Small intestine (tissue), 7 donors: ENCODE measurements around the gene USH2A. TPM values are rescaled to one million over a fixed set of nuclear protein-coding genes. Genes with fewer than 3 reads are reported as not detected.
A peak's percentile ranks its signal among the peaks of the same experiment; 100 is the strongest.

ENCODE experiments used
- DNase-seq, 2 donors: peaks; one replicate each; pipeline versions ENCODE4 v3.0.0 to v3.0.0-alpha.2; 2013
- FAIRE-seq: peaks from 2 replicates; lab custom pipeline; 2012; peaks lifted over from hg19 to GRCh38; lab: Jason Lieb, UNC
- H3K27ac ChIP-seq, 3 donors: one replicate each; pipeline ENCODE4 v1.5.1; 2013; ENCODE audit warnings: low read length in 2 of 3, mild to moderate bottlenecking in 2 of 3, control low read depth in 1 of 3, inconsistent platforms in 1 of 3, low read depth in 1 of 3, moderate library complexity in 1 of 3
- H3K27me3 ChIP-seq, 3 donors: one replicate each; pipeline ENCODE4 v1.6.1; 2013; ENCODE audit warnings: low read length in 3 of 3, inconsistent platforms in 1 of 3; ENCODE audit not compliant: control insufficient read depth in 3 of 3, insufficient read depth in 3 of 3
- H3K36me3 ChIP-seq, 3 donors: one replicate each; pipeline ENCODE4 v1.6.1; 2013; ENCODE audit warnings: low read length in 3 of 3, inconsistent platforms in 1 of 3, low read depth in 1 of 3, mild to moderate bottlenecking in 1 of 3, moderate library complexity in 1 of 3; ENCODE audit not compliant: control insufficient read depth in 3 of 3, insufficient read depth in 2 of 3
- H3K4me1 ChIP-seq, 3 donors: one replicate each; pipeline ENCODE4 v1.6.1; 2013; ENCODE audit warnings: low read length in 2 of 3, inconsistent platforms in 1 of 3, low read depth in 1 of 3, mild to moderate bottlenecking in 1 of 3, moderate library complexity in 1 of 3; ENCODE audit not compliant: control insufficient read depth in 3 of 3, insufficient read depth in 2 of 3
- H3K4me3 ChIP-seq, 3 donors: one replicate each; pipeline ENCODE4 v1.5.1; 2013; ENCODE audit warnings: low read length in 3 of 3, control low read depth in 1 of 3, inconsistent platforms in 1 of 3, low read depth in 1 of 3, mild to moderate bottlenecking in 1 of 3, moderate library complexity in 1 of 3
- H3K9me3 ChIP-seq, 2 donors: one replicate each; pipeline ENCODE4 v1.6.1; 2013; ENCODE audit warnings: low read depth in 1 of 2, low read length in 1 of 2; ENCODE audit not compliant: control insufficient read depth in 2 of 2, insufficient read depth in 1 of 2
- WGBS, 3 donors: extraction: QIAGEN DNeasy Blood & Tissue Kit; methylation state at CpG; one replicate each; pipeline ENCODE4 v1.1.7; 2013; 5-methylcytosine and 5-hydroxymethylcytosine counted together
- polyA plus RNA-seq, 4 donors: library from polyadenylated mRNA; stranded (reverse) in 3 of 4; unstranded in 1 of 4; fragments of 200-250 nt in 3 of 4; fragments of 120-200 nt in 1 of 4; gene quantifications; one replicate each; pipeline versions ENCODE4 v1.2.1 to v1.2.3, GENCODE V29; 2013
- donor health status: healthy with polysubstance abuse.
- donor health status: control.
- donor health status: control.
- donor health status: Bipolar disorder and iron deficiency.
- donor health status: healthy.

USH2A gene
- polyA plus RNA-seq, 4 donors: under 0.01 to 0.07 TPM; not detected in 2

DNA sequence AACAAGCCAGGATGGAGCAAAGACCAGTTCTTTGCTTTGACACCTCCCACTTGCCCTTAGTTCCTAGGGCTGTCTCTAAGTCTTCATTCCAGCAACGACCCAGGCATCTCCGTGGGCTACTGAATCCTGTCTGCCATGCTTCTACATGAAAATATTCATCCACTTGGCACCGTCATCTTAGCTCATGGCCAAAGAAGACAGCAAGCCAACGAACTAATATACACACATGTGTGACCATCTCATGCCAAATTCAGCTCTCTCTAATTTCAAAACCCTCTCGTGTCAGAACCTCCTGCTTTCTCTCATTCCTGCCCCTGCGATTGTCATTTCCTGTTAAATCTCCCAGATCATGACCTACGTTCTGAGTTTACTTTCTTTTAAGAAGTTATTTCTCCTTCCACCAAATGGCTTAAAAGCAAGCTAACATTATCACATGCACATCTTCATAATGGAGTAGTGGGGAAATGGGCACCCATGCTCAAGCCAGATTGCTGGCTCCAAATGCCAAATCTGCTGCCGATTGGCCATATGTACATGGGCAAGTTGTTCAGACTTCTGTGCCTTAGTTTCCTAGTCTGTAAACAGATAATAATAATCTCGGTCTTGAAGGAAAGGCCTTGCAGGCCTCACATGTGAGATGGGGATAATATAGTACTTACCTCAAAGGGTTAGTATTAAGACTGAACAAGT, 373.4 kb downstream of the USH2A start:
- FAIRE-seq (no peak), DNase-seq (no peak)
- H3K27ac ChIP-seq: no peak overlapping the region
- WGBS, 3 donors: 73 to 86% (median 79%) methylated on average over 9 of the region's 9 CpGs
- H3K4me1 ChIP-seq: no peaks in the 10 kb centered on the region
- no peaks in the 10 kb centered on the region for H3K27me3 ChIP-seq
- H3K9me3 ChIP-seq: no peaks in the 10 kb centered on the region
- H3K36me3 ChIP-seq: no peaks in the 10 kb centered on the region
- no peak overlapping the region for H3K4me3 ChIP-seq

DNA sequence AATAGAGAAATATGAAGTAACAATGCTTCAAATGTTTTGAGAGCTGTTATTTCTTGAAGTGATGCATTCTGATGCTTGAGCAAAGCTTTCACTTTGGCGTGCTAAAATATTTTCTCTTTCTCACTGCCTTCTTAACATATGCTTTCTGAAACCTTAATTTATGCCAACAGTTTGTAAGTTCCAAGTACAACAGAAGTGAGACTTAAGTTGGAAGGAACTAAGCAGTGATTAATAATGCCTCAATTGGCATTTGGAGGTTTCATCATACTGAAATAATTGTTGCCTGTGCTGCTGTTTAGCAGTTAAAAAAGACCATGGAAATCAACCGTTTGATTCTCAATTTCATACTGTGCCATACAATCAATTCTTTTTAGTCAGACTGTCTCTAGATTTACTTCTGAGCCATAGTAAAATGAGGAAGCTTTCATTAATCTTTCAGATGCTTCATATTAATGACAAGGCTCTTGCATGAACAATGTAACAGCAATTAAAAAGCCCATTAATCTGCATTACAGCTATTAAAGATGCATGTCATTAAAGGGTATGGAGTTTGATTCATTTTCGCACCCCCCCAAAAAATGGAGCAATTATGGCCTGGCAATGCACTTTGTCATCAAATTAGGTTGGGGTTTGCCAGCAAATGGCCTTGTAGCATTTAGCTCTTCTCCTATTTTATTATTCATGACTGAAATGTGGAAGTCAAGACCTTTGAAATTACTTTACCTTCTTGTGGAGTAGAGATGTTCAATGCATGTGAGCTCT, 375.3 kb downstream of the USH2A start:
- H3K9me3 ChIP-seq: no peaks in the 10 kb centered on the region
- WGBS, 3 donors: 73 to 86% (median 84%) methylated on average over 3 of the region's 3 CpGs

DNA sequence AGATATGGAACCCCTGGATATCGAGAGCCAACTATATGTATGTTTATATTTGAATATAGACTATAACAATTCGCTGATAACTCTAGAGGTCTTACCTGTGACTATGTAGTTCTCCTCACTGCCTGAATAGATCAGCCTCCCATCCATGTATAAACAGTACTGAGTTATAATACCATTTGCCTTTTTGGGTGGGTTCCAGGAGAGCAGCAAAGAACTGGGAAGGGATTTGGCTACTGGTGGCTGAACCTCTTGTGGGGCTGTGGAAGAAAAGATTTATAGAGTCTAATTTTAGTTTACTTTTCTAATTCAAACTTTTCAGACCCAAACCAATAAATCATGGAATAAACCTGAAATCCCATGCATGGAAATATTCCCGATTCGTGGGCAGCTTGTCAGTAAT, 376.9 kb downstream of the USH2A start:
- no peak overlapping the region for H3K27ac ChIP-seq
- 66 to 69% (median 67%) methylated on average over 4 of the region's 4 CpGs for WGBS, 3 donors
- no peak for FAIRE-seq

More for the DNA sequence above, 375.3 kb downstream of the USH2A start:
- no peaks in the 10 kb centered on the region for H3K36me3 ChIP-seq
- H3K4me3 ChIP-seq: no peak overlapping the region
- H3K27ac ChIP-seq: no peak overlapping the region
- H3K4me1 ChIP-seq: no peaks in the 10 kb centered on the region
- H3K27me3 ChIP-seq: no peaks in the 10 kb centered on the region
- no peak for DNase-seq
- FAIRE-seq: no peak

DNA sequence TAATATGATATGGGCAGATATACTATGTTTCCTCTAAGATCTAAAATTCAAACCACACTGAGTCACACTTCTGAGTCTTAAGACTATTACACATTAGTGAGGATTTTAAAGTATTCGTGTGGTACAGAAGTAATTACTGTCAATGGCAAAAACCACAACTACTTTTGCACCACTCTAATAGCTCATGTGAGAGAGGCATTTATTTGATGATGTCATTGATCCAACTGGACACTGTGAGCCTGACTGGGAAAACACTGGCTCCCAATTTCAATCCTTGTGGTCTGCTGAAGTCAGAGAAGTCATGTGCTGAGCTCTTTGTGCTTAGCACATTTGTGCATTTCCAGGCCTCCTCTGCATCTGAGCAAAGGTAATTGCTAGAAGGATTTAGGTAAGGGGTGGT, 377.8 kb downstream of the USH2A start:
- DNase-seq (no peak), FAIRE-seq (no peak)
- no peak overlapping the region for H3K27ac ChIP-seq
- H3K27me3 ChIP-seq: no peaks in the 10 kb centered on the region
- no peaks in the 10 kb centered on the region for H3K9me3 ChIP-seq
- H3K4me1 ChIP-seq: no peaks in the 10 kb centered on the region
- WGBS, 3 donors: 76 to 86% (median 78%) methylated on average over 1 of the region's 1 CpG
- no peaks in the 10 kb centered on the region for H3K36me3 ChIP-seq
- H3K4me3 ChIP-seq: no peak overlapping the region

More for the DNA sequence above, 376.9 kb downstream of the USH2A start:
- Histone ChIP-seq H3K4me1 (no peaks in the 10 kb centered on the region), H3K4me3 (no peak overlapping the region), H3K27me3 (no peaks in the 10 kb centered on the region), H3K9me3 (no peaks in the 10 kb centered on the region), H3K36me3 (no peaks in the 10 kb centered on the region)
- no peak for DNase-seq

DNA sequence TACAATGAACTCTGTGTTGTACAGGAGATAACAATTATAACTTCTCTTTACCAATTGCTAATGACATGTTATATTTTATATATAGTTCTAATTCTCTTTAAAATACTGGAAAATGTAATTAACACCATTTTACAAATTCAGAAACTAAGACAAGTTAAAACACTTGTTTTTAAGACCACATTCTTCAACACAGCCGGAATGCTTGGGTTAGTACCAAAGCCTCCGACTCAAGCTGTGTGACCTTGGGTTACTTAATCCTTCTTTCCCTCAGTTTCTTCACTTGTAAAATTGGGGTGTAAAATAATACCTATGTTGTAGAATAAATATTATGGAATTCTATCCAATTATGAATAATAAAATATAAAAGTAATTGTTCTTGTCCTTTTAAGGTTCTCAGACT, 378.7 kb downstream of the USH2A start:
- Histone ChIP-seq H3K27me3 (no peaks in the 10 kb centered on the region), H3K4me1 (no peaks in the 10 kb centered on the region), H3K9me3 (no peaks in the 10 kb centered on the region), H3K4me3 (no peak overlapping the region), H3K36me3 (no peaks in the 10 kb centered on the region), H3K27ac (no peak overlapping the region)
- 85 to 91% (median 89%) methylated on average over 2 of the region's 2 CpGs for WGBS, 3 donors
- no peak for DNase-seq
- no peak for FAIRE-seq

DNA sequence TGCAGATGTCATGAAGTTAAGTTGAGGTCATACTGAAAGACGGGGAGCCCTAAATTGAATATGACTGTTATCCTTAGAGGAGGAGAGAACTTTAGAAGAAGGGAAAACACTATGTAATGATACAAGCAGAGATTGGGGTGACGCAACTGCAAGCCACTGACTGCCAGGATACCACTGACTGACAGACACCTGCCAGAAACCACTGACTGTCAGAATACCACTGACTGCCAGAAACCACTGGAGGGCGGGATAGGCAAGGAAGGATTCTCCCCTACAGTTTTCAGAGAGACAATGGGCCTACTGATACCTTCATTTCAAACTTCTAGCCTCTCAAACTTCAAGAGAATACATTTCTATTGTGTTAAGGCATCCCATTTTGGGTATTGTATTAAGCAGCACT, 388.7 kb downstream of the USH2A start:
- Histone ChIP-seq H3K27ac (no peak overlapping the region), H3K27me3 (no peaks in the 10 kb centered on the region), H3K9me3 (no peaks in the 10 kb centered on the region), H3K4me3 (no peak overlapping the region), H3K36me3 (no peaks in the 10 kb centered on the region), H3K4me1 (no peaks in the 10 kb centered on the region)
- no peak for FAIRE-seq
- 20 to 58% (median 34%) methylated on average over 3 of the region's 3 CpGs for WGBS, 3 donors
- peak; percentile 13 for DNase-seq

DNA sequence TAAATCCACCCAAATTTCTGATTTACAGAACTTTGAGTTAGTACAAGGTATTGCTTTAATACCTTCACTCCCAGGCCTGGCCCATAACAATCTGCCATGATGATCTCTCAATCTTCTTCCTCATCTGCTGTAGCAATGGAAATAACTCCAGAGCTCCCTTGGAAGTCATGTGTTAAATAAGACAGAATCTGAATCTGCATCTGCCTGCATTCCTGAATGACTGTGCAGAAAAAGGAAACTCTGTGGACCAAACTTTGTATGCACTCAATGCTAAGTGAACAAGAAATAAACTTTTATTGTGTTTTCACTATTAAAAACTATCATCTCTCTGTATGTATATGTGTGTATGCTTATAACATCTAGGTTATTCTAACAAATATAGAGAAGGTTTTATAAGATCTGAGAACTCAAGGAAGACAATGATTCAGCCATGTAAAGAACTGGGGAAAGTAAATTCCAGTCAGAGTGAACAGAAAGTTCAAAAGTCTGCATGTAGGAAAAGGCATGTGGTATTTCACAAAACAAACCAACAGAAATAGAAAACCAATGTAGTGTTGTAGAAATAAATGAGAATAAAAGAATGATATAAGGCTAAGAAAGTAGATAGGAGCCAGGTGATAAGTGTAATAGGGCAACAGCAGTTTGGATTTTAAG, 390.2 kb downstream of the USH2A start:
- Histone ChIP-seq H3K9me3 (no peaks in the 10 kb centered on the region), H3K27me3 (no peaks in the 10 kb centered on the region), H3K4me3 (no peak overlapping the region), H3K4me1 (no peaks in the 10 kb centered on the region), H3K36me3 (no peaks in the 10 kb centered on the region), H3K27ac (no peak overlapping the region)
- FAIRE-seq (no peak), DNase-seq (no peak)

DNA sequence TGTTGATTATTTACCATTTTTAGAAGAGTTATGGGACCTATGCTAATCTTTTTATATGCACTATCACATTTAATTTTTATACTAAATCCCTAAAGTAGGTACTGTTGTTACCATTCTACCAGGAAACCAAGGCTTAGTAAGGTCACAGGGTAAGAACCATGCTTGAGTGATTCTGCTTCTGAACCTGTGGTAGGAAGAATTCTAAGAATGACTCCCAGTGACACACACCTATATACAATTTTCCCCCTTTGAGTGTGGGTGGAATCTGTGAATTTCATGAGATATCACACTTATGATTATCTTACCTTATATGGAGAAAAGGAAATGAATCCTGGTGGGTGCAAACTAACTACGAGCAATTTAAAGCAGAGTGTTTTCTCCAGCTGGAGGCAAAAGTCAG, 391.0 kb downstream of the USH2A start:
- H3K9me3 ChIP-seq: no peaks in the 10 kb centered on the region
- no peak overlapping the region for H3K4me3 ChIP-seq
- no peaks in the 10 kb centered on the region for H3K4me1 ChIP-seq
- H3K27ac ChIP-seq: no peak overlapping the region
- no peak for DNase-seq
- WGBS, 3 donors: 75 to 90% (median 76%) methylated on average over 1 of the region's 1 CpG
- H3K27me3 ChIP-seq: no peaks in the 10 kb centered on the region
- H3K36me3 ChIP-seq: no peaks in the 10 kb centered on the region
- FAIRE-seq: no peak
